ENCODE data around the gene TRIM54.

DNA sequence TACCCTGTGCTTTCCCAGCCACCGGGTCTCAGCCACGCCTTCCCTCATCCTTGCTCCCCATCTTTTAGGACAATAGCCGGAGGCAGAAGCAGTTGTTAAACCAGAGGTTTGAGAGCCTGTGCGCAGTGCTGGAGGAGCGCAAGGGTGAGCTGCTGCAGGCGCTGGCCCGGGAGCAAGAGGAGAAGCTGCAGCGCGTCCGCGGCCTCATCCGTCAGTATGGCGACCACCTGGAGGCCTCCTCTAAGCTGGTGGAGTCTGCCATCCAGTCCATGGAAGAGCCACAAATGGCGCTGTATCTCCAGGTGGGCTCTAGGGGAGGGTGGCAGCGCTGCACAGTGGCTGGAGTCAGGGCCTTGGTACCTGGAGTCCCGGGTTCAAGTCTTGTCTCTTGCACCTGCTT, 23.3 kb downstream of the TRIM54 start:
- TF ChIP-seq, protein P1, sequence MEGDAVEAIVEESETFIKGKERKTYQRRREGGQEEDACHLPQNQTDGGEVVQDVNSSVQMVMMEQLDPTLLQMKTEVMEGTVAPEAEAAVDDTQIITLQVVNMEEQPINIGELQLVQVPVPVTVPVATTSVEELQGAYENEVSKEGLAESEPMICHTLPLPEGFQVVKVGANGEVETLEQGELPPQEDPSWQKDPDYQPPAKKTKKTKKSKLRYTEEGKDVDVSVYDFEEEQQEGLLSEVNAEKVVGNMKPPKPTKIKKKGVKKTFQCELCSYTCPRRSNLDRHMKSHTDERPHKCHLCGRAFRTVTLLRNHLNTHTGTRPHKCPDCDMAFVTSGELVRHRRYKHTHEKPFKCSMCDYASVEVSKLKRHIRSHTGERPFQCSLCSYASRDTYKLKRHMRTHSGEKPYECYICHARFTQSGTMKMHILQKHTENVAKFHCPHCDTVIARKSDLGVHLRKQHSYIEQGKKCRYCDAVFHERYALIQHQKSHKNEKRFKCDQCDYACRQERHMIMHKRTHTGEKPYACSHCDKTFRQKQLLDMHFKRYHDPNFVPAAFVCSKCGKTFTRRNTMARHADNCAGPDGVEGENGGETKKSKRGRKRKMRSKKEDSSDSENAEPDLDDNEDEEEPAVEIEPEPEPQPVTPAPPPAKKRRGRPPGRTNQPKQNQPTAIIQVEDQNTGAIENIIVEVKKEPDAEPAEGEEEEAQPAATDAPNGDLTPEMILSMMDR (IDR thresholded peaks at IDR 0.05 in 2 of 3, conservative IDR thresholded peaks at IDR 0.05 in 1 of 3; ENCODE audit: insufficient read depth in 2 of 3, low read depth in 1 of 3, low read length in 3 of 3), result no peak
- TF ChIP-seq SAP30 (IDR thresholded peaks at IDR 0.05; ENCODE audit: borderline replicate concordance, insufficient read depth, low read depth, low read length, poor library complexity, severe bottlenecking), result no peak
- no peak for TF ChIP-seq ZNF143 (CRISPR knock-in tag; IDR thresholded peaks at IDR 0.05)
- TF ChIP-seq EWSR1 (IDR thresholded peaks at IDR 0.05; ENCODE audit: borderline replicate concordance, low read depth, partially characterized antibody), result no peak
- TF ChIP-seq ZC3H11A (IDR thresholded peaks at IDR 0.05; ENCODE audit: low read depth, low read length), result no peak
- TF ChIP-seq YBX1 (IDR thresholded peaks at IDR 0.05), result no peak
- TF ChIP-seq SMARCA5 (IDR thresholded peaks at IDR 0.05), result no peak
- TF ChIP-seq EZH2 (IDR thresholded peaks at IDR 0.05; ENCODE audit: borderline replicate concordance, low read depth, low read length), result no peak
- TF ChIP-seq, protein P2, sequence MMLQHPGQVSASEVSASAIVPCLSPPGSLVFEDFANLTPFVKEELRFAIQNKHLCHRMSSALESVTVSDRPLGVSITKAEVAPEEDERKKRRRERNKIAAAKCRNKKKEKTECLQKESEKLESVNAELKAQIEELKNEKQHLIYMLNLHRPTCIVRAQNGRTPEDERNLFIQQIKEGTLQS (IDR thresholded peaks at IDR 0.05), result no peak
- TF ChIP-seq, protein P2 (CRISPR knock-in tag; conservative IDR thresholded peaks at IDR 0.05), result no peak
- TF ChIP-seq GATAD2A (IDR thresholded peaks at IDR 0.05), result no peak
